ENCODE data around the gene LCN12. TPM values are rescaled to one million over a fixed set of nuclear protein-coding genes. Genes with fewer than 3 reads are reported as not detected.

Gene LCN12
- total RNA-seq = 1 to 10 TPM in 1 of 3 donors, under 1 TPM in 2; 0.49 to 1.2 (median 0.58) TPM

DNA sequence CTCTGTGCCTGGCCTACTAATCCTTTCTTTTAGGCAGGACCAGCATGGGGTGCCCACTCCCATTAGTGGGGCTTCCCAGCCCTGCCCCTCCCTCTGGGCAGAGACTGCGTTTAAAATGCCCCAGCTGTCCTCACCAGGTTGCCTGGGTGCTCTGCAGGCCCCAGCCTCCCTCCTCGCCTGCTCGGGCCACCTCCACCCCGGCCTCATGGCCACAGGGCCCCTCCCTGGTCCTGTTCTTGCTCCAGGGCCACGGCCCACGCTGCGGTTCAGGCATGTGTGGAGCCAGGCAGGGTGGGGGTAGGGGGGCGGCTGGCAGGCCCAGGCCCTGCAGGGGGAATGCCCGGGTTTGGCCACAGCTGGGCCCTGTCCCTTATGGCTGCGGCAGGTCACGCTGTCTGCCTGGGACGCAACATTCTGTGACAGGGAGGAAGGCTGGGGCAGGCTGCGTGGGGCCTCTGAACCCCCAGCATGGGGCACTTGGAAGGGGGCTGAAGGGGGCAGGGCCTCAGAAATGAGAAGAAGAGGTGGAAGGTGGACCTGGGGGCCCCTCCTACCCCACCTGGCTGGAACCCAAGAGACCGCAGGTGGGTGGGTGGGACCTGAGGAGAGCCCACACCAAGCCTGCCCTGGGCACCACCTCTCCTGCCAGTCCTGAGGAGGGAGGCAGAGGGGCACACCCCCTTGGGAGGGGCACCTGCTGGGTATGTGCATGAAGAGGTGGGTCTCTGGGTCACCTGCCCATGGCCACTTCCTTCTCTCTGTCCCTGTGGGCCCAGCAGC, at the start of gene LCN12:
TSS of gene LCN12 (plus strand) at position 733 of the 780 bp plus-strand sequence. CDS start 55 bp downstream, outside the sequence.
- no peak for DNase-seq
- H3K4me1 Mint-ChIP-seq (ENCODE audit: low read depth) = peaks cover 8% of the 10 kb centered on the region
- no peaks in the 10 kb centered on the region for H3K27me3 Mint-ChIP-seq (ENCODE audit: low read depth)
- H3K36me3 Mint-ChIP-seq (ENCODE audit: insufficient read depth) = no peaks in the 10 kb centered on the region
- H3K9me3 Mint-ChIP-seq = no peaks in the 10 kb centered on the region
- ATAC-seq = no peak
- no peak within 1 kb of the TSS for H3K4me3 Mint-ChIP-seq

DNA sequence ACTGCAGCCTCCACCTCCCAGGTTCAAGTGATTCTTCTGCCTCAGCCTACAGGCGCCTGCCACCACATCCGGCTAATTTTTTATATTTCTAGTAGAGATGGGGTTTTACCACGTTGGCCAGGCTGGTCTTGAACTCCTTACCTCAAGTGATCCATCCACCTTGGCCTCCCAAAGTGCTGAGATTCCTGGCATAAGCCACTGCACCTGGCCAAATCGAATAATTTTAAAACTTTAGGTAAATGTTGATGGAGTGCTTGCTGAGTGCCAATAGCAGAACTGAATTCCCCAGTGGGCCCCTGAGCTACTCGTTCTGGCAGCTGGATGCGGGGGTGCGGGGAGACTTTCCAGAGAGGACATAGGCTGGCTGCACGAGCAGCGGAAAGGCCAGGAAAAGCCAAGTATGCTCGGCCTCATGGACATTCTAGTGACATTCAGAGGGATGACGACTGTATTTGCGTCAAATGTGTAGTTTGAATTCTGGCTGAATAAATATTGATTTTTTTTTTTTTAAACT, 49.0 kb upstream of the LCN12 start:
- ATAC-seq (no peak), DNase-seq (no peak)
- H3K9me3 Mint-ChIP-seq = no peaks in the 10 kb centered on the region
- peaks cover 43% of the 10 kb centered on the region for H3K4me1 Mint-ChIP-seq (ENCODE audit: low read depth)
- H3K36me3 Mint-ChIP-seq (ENCODE audit: insufficient read depth) = peaks cover 24% of the 10 kb centered on the region
- no peaks in the 10 kb centered on the region for H3K27me3 Mint-ChIP-seq (ENCODE audit: low read depth)
- no peak overlapping the region for H3K4me3 Mint-ChIP-seq

DNA sequence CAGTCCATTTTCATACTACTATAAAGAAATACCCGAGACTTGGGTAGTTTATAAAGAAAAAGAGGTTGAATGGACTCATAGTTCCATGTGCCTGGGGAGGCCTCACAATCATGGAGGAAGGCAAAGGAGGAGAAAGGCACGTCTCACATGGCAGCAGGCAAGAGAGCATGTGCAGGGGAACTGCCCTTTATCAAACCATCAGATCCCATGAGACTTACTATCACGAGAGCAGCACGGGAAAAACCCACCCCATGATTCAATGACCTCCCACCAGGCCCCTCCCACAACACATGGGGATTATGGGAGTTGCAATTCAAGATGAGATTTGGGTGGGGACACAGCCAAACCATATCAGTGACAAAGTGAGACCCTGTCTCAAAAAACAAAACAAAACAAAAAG, 45.8 kb upstream of the LCN12 start:
- peaks cover 33% of the 10 kb centered on the region for H3K4me1 Mint-ChIP-seq (ENCODE audit: low read depth)
- H3K27me3 Mint-ChIP-seq (ENCODE audit: low read depth) = no peaks in the 10 kb centered on the region
- H3K36me3 Mint-ChIP-seq (ENCODE audit: insufficient read depth) = peaks cover 24% of the 10 kb centered on the region
- ATAC-seq (no peak), DNase-seq (no peak)
- H3K9me3 Mint-ChIP-seq = no peaks in the 10 kb centered on the region
- no peak overlapping the region for H3K4me3 Mint-ChIP-seq

DNA sequence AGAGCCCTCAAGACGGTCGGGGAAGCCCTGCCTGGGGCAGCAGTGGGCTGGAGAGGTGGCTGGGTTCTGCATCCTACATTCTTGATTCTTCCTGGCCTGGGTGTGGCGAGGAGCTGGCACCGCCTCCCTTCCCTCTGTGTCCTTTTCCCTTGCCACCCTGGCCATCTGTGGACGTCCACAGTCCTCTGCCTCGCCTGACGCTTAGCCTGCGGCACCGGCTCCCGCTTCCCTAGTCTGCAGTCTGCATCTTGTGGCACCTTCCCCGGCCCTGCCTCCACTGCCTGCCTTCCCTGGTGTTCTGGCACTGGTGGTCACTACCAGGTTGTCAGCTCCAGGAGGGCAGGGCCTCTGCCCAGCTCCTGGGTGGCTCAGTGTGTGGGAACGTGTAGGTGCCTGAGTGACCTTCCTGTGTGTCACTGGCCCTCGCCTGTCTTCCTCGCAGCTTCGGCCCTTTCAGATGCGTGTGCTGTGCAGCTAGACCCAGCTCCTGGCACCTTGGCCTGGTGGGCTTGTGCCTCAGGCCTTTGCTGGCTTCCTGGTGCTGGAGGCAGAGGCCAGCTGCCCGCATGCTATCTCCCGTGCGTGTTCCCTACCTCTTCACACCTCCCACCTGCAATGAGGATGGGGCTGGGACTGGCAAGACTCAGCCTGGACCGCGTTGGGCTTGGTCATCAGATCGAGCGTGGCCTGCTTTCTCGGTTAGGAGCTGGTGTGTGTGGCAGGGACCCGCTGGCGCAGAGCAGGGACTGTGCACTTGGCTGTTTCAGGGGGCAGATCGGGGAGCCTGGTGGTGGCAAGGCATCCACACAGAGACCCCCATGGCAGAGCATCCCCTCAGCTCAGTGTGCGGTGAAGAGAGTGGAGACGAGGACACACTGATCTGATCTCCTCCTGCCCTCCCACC, 44.8 kb upstream of the LCN12 start:
- Mint-ChIP-seq H3K4me3 (no peak overlapping the region), H3K36me3 (ENCODE audit: insufficient read depth) (peaks cover 21% of the 10 kb centered on the region), H3K9me3 (no peaks in the 10 kb centered on the region), H3K27me3 (ENCODE audit: low read depth) (no peaks in the 10 kb centered on the region), H3K4me1 (ENCODE audit: low read depth) (peaks cover 23% of the 10 kb centered on the region)
- no peak for DNase-seq
- no peak for ATAC-seq

- ATAC-seq (peak in 1 of 2 donors; percentile 14), DNase-seq (no peak)
- H3K9me3 Mint-ChIP-seq = no peaks in the 10 kb centered on the region
- H3K4me3 Mint-ChIP-seq = no peak overlapping the region
- H3K4me1 Mint-ChIP-seq (ENCODE audit: low read depth) = peaks cover 5% of the 10 kb centered on the region
- no peaks in the 10 kb centered on the region for H3K27me3 Mint-ChIP-seq (ENCODE audit: low read depth)
- peaks cover 22% of the 10 kb centered on the region for H3K36me3 Mint-ChIP-seq (ENCODE audit: insufficient read depth)
Measured at GRCh38 chr9:136910197-136910900, 41.7 kb upstream of the LCN12 start.

GRCh38 chr9:136910901-136911245, 41.2 kb upstream of the LCN12 start:
- peaks cover 26% of the 10 kb centered on the region for H3K36me3 Mint-ChIP-seq (ENCODE audit: insufficient read depth)
- H3K4me3 Mint-ChIP-seq = no peak overlapping the region
- DNase-seq = no peak
- no peaks in the 10 kb centered on the region for H3K27me3 Mint-ChIP-seq (ENCODE audit: low read depth)
- H3K9me3 Mint-ChIP-seq = no peaks in the 10 kb centered on the region
- ATAC-seq = peak; percentile 40 to 58
- H3K4me1 Mint-ChIP-seq (ENCODE audit: low read depth) = peaks cover 3% of the 10 kb centered on the region

GRCh38 chr9:136913701-136914438, 38.2 kb upstream of the LCN12 start:
- no peak for DNase-seq
- ATAC-seq = no peak
- Mint-ChIP-seq H3K9me3 (no peaks in the 10 kb centered on the region), H3K4me1 (ENCODE audit: low read depth) (peaks cover 5% of the 10 kb centered on the region), H3K36me3 (ENCODE audit: insufficient read depth) (peaks cover 39% of the 10 kb centered on the region), H3K4me3 (no peak overlapping the region), H3K27me3 (ENCODE audit: low read depth) (no peaks in the 10 kb centered on the region)

DNA sequence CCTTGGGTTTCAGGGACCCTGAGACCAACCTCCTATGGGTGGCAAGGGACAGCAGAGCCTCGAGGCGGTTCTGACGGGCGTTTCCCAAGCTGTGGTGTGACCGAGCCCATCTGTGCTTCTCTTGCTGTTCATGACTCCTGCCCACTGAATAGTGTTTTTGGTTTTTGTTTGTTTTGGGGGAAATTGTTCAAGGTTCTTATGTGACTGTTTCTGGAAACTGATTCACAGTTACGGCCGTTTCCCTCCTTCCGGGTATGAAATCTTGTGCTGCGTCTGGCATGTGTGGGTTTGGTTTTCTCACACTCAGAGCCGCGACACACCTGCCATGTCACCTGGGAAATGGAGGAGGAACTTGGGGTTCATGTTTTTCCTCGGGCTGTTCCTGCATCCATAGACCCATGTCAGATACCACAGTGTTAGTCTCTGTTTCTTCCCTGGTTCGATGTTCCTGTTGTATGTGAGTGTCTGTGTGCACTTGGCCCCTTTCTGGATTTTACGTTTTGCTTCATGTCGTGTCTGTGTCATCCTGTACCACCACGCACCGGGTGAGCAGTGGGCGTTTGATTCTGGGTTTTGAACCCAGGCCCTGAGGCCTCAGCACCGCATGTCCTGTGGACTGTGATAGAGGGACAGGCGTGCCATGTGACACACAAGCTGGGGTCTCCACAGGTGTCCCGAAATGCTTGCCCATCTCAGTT, 36.3 kb upstream of the LCN12 start:
- DNase-seq (no peak), ATAC-seq (no peak)
- Mint-ChIP-seq H3K4me3 (no peak overlapping the region), H3K4me1 (ENCODE audit: low read depth) (peaks cover 5% of the 10 kb centered on the region), H3K9me3 (no peaks in the 10 kb centered on the region), H3K36me3 (ENCODE audit: insufficient read depth) (peaks cover 37% of the 10 kb centered on the region), H3K27me3 (ENCODE audit: low read depth) (no peaks in the 10 kb centered on the region)

GRCh38 chr9:136916330-136917184, 35.5 kb upstream of the LCN12 start:
- peak in 1 of 2 donors; percentile 21 for ATAC-seq
- Mint-ChIP-seq H3K4me1 (ENCODE audit: low read depth) (peaks cover 5% of the 10 kb centered on the region), H3K36me3 (ENCODE audit: insufficient read depth) (peaks cover 37% of the 10 kb centered on the region), H3K4me3 (no peak overlapping the region), H3K9me3 (no peaks in the 10 kb centered on the region), H3K27me3 (ENCODE audit: low read depth) (no peaks in the 10 kb centered on the region)
- no peak for DNase-seq

GRCh38 chr9:136917902-136918301, 34.2 kb upstream of the LCN12 start:
- H3K36me3 Mint-ChIP-seq (ENCODE audit: insufficient read depth) = peaks cover 37% of the 10 kb centered on the region
- ATAC-seq (no peak), DNase-seq (no peak)
- no peak overlapping the region for H3K4me3 Mint-ChIP-seq
- no peaks in the 10 kb centered on the region for H3K27me3 Mint-ChIP-seq (ENCODE audit: low read depth)
- no peaks in the 10 kb centered on the region for H3K9me3 Mint-ChIP-seq
- H3K4me1 Mint-ChIP-seq (ENCODE audit: low read depth) = peaks cover 5% of the 10 kb centered on the region

DNA sequence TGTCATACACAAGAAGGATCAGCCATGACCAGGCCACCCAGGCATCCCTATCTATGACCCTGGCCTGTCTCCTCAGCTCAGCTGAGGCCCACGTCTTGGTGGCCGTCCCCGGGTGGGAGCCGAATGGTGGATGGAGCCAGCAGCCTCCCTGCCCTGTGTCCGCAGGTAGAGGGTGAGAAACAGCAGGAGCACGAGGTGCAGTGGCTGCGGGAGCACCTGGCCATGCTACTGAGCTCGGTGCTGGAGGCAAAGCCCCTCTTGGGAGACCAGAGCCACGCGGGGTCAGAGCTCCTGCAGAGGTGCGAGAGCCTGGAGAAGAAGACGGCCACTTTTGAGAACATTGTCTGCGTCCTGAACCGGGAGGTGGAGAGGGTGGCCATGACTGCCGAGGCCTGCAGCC, 32.0 kb upstream of the LCN12 start:
- no peak for ATAC-seq
- Mint-ChIP-seq H3K9me3 (no peaks in the 10 kb centered on the region), H3K4me1 (ENCODE audit: low read depth) (peaks cover 7% of the 10 kb centered on the region), H3K4me3 (no peak overlapping the region), H3K27me3 (ENCODE audit: low read depth) (no peaks in the 10 kb centered on the region), H3K36me3 (ENCODE audit: insufficient read depth) (peaks cover 36% of the 10 kb centered on the region)
- DNase-seq = no peak

- Mint-ChIP-seq H3K36me3 (ENCODE audit: insufficient read depth) (peaks cover 33% of the 10 kb centered on the region), H3K4me1 (ENCODE audit: low read depth) (peaks cover 7% of the 10 kb centered on the region), H3K4me3 (no peak overlapping the region), H3K27me3 (ENCODE audit: low read depth) (no peaks in the 10 kb centered on the region), H3K9me3 (no peaks in the 10 kb centered on the region)
- ATAC-seq = no peak
- DNase-seq = no peak
Measured at GRCh38 chr9:136920734-136921231, 31.3 kb upstream of the LCN12 start.

Measured in activated T-cell treated with anti-CD3 and anti-CD28 coated beads, Interleukin-2, amount 50 U/mL, for 4 hours (primary cell).